Nephron (organoid): ENCODE data around the gene PPP2R5C.
"Not testable (repeated sequence)": the region's sequence is repeated elsewhere in the genome, so short reads cannot be mapped to it uniquely, and the experiment has no call there.

ENCODE experiments used
- H3K27ac Mint-ChIP-seq, 3 experiments: 2 replicates each; pipeline ENCODE4 v1.8.0; 2020; ENCODE audit warnings: mixed read lengths in 3 of 3, mild to moderate bottlenecking in 2 of 3, moderate library complexity in 1 of 3
- H3K27me3 Mint-ChIP-seq: 2 replicates; pipeline ENCODE4 v1.8.0; 2021; ENCODE audit warnings: low read depth, mild to moderate bottlenecking, moderate library complexity, mixed read lengths
- H3K36me3 Mint-ChIP-seq: 2 replicates; pipeline ENCODE4 v1.8.0; 2020; ENCODE audit warnings: low read depth, mixed read lengths
- H3K4me1 Mint-ChIP-seq: 2 replicates; pipeline ENCODE4 v1.8.0; 2020; ENCODE audit warnings: mixed read lengths
- H3K4me3 Mint-ChIP-seq, 3 experiments: 2 replicates each; pipeline ENCODE4 v1.8.0; 2020; ENCODE audit warnings: mild to moderate bottlenecking in 3 of 3, mixed read lengths in 3 of 3, moderate library complexity in 2 of 3
- H3K9me3 Mint-ChIP-seq: 2 replicates; pipeline ENCODE4 v1.8.0; 2020; ENCODE audit warnings: mixed read lengths
- CTCF ChIP-seq, 3 experiments: fragments of 200-600 bp; sonication (generic); IDR thresholded peaks; one replicate each; pipeline ENCODE4 v1.5.0; 2021; ENCODE audit warnings: antibody characterized with exemption in 3 of 3; ENCODE audit not compliant: unreplicated experiment in 3 of 3

PPP2R5C gene

GRCh38 chr14:101737414-101738339 is 23.8 kb upstream of the PPP2R5C start:
- Mint-ChIP-seq H3K36me3 (peaks cover 7% of the 10 kb centered on the region), H3K27ac (no peak overlapping the region), H3K4me1 (no peaks in the 10 kb centered on the region), H3K27me3 (peaks cover 9% of the 10 kb centered on the region), H3K4me3 (no peak overlapping the region), H3K9me3 (peaks cover 17% of the 10 kb centered on the region)
- no peak for TF ChIP-seq CTCF (IDR thresholded peaks at IDR 0.05; ENCODE audit: unreplicated experiment in 3 of 3)

- no peak for TF ChIP-seq CTCF (IDR thresholded peaks at IDR 0.05; ENCODE audit: unreplicated experiment in 3 of 3)
- H3K4me3 Mint-ChIP-seq: no peak overlapping the region
- H3K4me1 Mint-ChIP-seq: no peaks in the 10 kb centered on the region
- peaks cover 21% of the 10 kb centered on the region for H3K9me3 Mint-ChIP-seq
- H3K27ac Mint-ChIP-seq: no peak overlapping the region
- peaks cover 7% of the 10 kb centered on the region for H3K36me3 Mint-ChIP-seq
- H3K27me3 Mint-ChIP-seq: peaks cover 10% of the 10 kb centered on the region
These were observed 22.7 kb upstream of the PPP2R5C start for GRCh38 chr14:101738703-101739320.

- Mint-ChIP-seq H3K4me3 (no peak overlapping the region), H3K9me3 (peaks cover 23% of the 10 kb centered on the region), H3K27ac (no peak overlapping the region), H3K4me1 (no peaks in the 10 kb centered on the region), H3K36me3 (peaks cover 7% of the 10 kb centered on the region), H3K27me3 (peaks cover 14% of the 10 kb centered on the region)
- TF ChIP-seq CTCF (IDR thresholded peaks at IDR 0.05; ENCODE audit: unreplicated experiment in 3 of 3): no peak
These were observed 21.9 kb upstream of the PPP2R5C start for GRCh38 chr14:101739446-101740141.

- Mint-ChIP-seq H3K4me3 (no peak overlapping the region), H3K27ac (no peak overlapping the region), H3K27me3 (peaks cover 24% of the 10 kb centered on the region), H3K9me3 (peaks cover 23% of the 10 kb centered on the region), H3K4me1 (no peaks in the 10 kb centered on the region), H3K36me3 (peaks cover 7% of the 10 kb centered on the region)
- TF ChIP-seq CTCF (IDR thresholded peaks at IDR 0.05; ENCODE audit: unreplicated experiment in 3 of 3): no peak
These were observed 20.5 kb upstream of the PPP2R5C start for GRCh38 chr14:101740981-101741380.

- Mint-ChIP-seq H3K4me3 (no peak overlapping the region), H3K27ac (no peak overlapping the region), H3K36me3 (peaks cover 7% of the 10 kb centered on the region), H3K4me1 (no peaks in the 10 kb centered on the region), H3K27me3 (peaks cover 40% of the 10 kb centered on the region), H3K9me3 (peaks cover 36% of the 10 kb centered on the region)
- TF ChIP-seq CTCF (IDR thresholded peaks at IDR 0.05; ENCODE audit: unreplicated experiment in 3 of 3): no peak
These were observed 17.8 kb upstream of the PPP2R5C start for GRCh38 chr14:101743701-101744100.

GRCh38 chr14:101744382-101744781 is 17.1 kb upstream of the PPP2R5C start:
- H3K27me3 Mint-ChIP-seq: peaks cover 45% of the 10 kb centered on the region
- not testable (repeated sequence) for H3K4me1 Mint-ChIP-seq

GRCh38 chr14:101749756-101750155 is 11.8 kb upstream of the PPP2R5C start:
- H3K9me3 Mint-ChIP-seq: peaks cover 24% of the 10 kb centered on the region
- H3K4me1 Mint-ChIP-seq, H3K4me3 Mint-ChIP-seq, H3K36me3 Mint-ChIP-seq, H3K27ac Mint-ChIP-seq: not testable (repeated sequence)
- peaks cover 45% of the 10 kb centered on the region for H3K27me3 Mint-ChIP-seq

More at GRCh38 chr14:101744382-101744781, 17.1 kb upstream of the PPP2R5C start:
- peaks cover 36% of the 10 kb centered on the region for H3K9me3 Mint-ChIP-seq
- H3K4me3 Mint-ChIP-seq, H3K27ac Mint-ChIP-seq, H3K36me3 Mint-ChIP-seq: not testable (repeated sequence)
